ENCODE data around the gene PCDHGA9. TPM values are rescaled to one million over a fixed set of nuclear protein-coding genes. Genes with fewer than 3 reads are reported as not detected.
"Not testable (repeated sequence)": the region's sequence is repeated elsewhere in the genome, so short reads cannot be mapped to it uniquely, and the experiment has no call there.

PCDHGA9 gene
- total RNA-seq, 6 experiments from 2014 or later: 1.0 to 2.5 (median 1.3) TPM

GRCh38 chr5:141383345-141383744 lies 19.2 kb upstream of the PCDHGA9 start:
- Histone ChIP-seq H3K9me3 (peaks cover 0 to 4% (median under 1%) of the 10 kb centered on the region in 4 donors), H3K27me3 (no peaks in the 10 kb centered on the region), H3K4me3 (no peak overlapping the region), H3K36me3 (no peaks in the 10 kb centered on the region), H3K4me1 (no peaks in the 10 kb centered on the region), H3K27ac (no peak overlapping the region)
- DNase-seq (no peak), ATAC-seq (no peak)
- 28% methylated on average over 20 of the region's 21 CpGs for WGBS (ENCODE audit: insufficient coverage, low coverage, low lambda C conversion rate, missing lambda C conversion rate)
- intact Hi-C loops (cut with DNase I): no loop called here
- TF ChIP-seq CTCF (IDR thresholded peaks at IDR 0.05) (no peak), POLR2A (IDR thresholded peaks at IDR 0.05) (no peak)

- H3K36me3 ChIP-seq: no peaks in the 10 kb centered on the region
- no peaks in the 10 kb centered on the region for H3K27me3 ChIP-seq
- no peak for ATAC-seq
- DNase-seq: no peak
- intact Hi-C loops (cut with DNase I): no loop called here
- WGBS (ENCODE audit: insufficient coverage, low coverage, low lambda C conversion rate, missing lambda C conversion rate): 10% methylated on average over 4 of the region's 43 CpGs
- no peak overlapping the region for H3K27ac ChIP-seq
- peaks cover 0 to 14% (median 2%) of the 10 kb centered on the region in 4 donors for H3K9me3 ChIP-seq
- TF ChIP-seq POLR2A (IDR thresholded peaks at IDR 0.05) (no peak), CTCF (IDR thresholded peaks at IDR 0.05) (no peak)
- no peaks in the 10 kb centered on the region for H3K4me1 ChIP-seq
- H3K4me3 ChIP-seq: no peak overlapping the region
These were observed 17.9 kb upstream of the PCDHGA9 start for GRCh38 chr5:141384471-141385267.

- H3K27me3 ChIP-seq; DNase-seq; intact Hi-C loops (cut with DNase I); H3K4me1 ChIP-seq; H3K36me3 ChIP-seq; H3K27ac ChIP-seq: not testable (repeated sequence)
- Histone ChIP-seq H3K9me3 (peaks cover 0 to 14% (median 5%) of the 10 kb centered on the region in 4 donors), H3K4me3 (peak within 1 kb of the TSS; percentile 17 to 27 (median 24))
- peak; percentile 30 to 48 (median 45) for TF ChIP-seq CTCF (IDR thresholded peaks at IDR 0.05)
- 9% methylated on average over 17 of the region's 40 CpGs for WGBS (ENCODE audit: insufficient coverage, low coverage, low lambda C conversion rate, missing lambda C conversion rate)
- ATAC-seq: peak; percentile 92 to 97 (median 96)
These were observed 14.8 kb upstream of the PCDHGA9 start, which contains the start of gene PCDHGB4 for GRCh38 chr5:141387557-141388311. TSS of gene PCDHGB4 (plus strand) at chr5:141387698. CDS start at chr5:141387885, 187 bp downstream.

GRCh38 chr5:141388661-141389060 lies 13.9 kb upstream of the PCDHGA9 start:
- 47% methylated on average over 10 of the region's 10 CpGs for WGBS (ENCODE audit: insufficient coverage, low coverage, low lambda C conversion rate, missing lambda C conversion rate)
- no peaks in the 10 kb centered on the region for H3K27me3 ChIP-seq
- no peak overlapping the region for H3K4me3 ChIP-seq
- H3K9me3 ChIP-seq: peaks cover 0 to 14% (median 5%) of the 10 kb centered on the region in 4 donors
- H3K36me3 ChIP-seq: peaks cover 0 to 3% (median 0%) of the 10 kb centered on the region in 4 donors
- no peak for DNase-seq
- H3K27ac ChIP-seq: no peak overlapping the region
- no peaks in the 10 kb centered on the region for H3K4me1 ChIP-seq
- no peak for ATAC-seq
- TF ChIP-seq CTCF (IDR thresholded peaks at IDR 0.05) (no peak), POLR2A (IDR thresholded peaks at IDR 0.05) (no peak)
- intact Hi-C loops (cut with DNase I): no loop called here

Data from right lobe of liver (tissue), 6 donors.